Mesodermal cell (in vitro differentiated cells): ENCODE data around the gene HBS1L.

Experiments used
- H3K27ac ChIP-seq: 2 replicates; pipeline ENCODE4 v1.7.0; 2013; ENCODE audit warnings: mild to moderate bottlenecking, low read depth, low read length, moderate library complexity; ENCODE audit not compliant: severe bottlenecking
- H3K36me3 ChIP-seq: 2 replicates; pipeline ENCODE4 v1.7.1; 2013; ENCODE audit warnings: mild to moderate bottlenecking, low read length, moderate library complexity; ENCODE audit not compliant: control insufficient read depth, insufficient read depth
- H3K4me1 ChIP-seq: one replicate; pipeline ENCODE4 v1.7.1; 2013; ENCODE audit warnings: mild to moderate bottlenecking, low read length; ENCODE audit not compliant: insufficient read depth, control insufficient read depth, poor library complexity, severe bottlenecking
- H3K4me3 ChIP-seq: 2 replicates; pipeline ENCODE4 v1.7.0; 2013; ENCODE audit warnings: low read length, control low read depth, mild to moderate bottlenecking; ENCODE audit not compliant: insufficient read depth, poor library complexity, severe bottlenecking; ENCODE audit errors: extremely low read depth
- H3K9me3 ChIP-seq: 2 replicates; pipeline ENCODE4 v1.7.1; 2013; ENCODE audit warnings: mild to moderate bottlenecking, low read length, moderate library complexity; ENCODE audit not compliant: control insufficient read depth
- WGBS, 2 experiments: methylation state at CpG; one replicate each; pipeline ENCODE4 v1.1.5; 2013; ENCODE audit warnings: missing lambda C conversion rate in 2 of 2; ENCODE audit not compliant: insufficient coverage in 2 of 2; 5-methylcytosine and 5-hydroxymethylcytosine counted together

The HBS1L gene

GRCh38 chr6:134954272-134955000 lies 100.2 kb downstream of the HBS1L start:
- Histone ChIP-seq H3K27ac (no peak overlapping the region), H3K36me3 (peaks cover 6% of the 10 kb centered on the region), H3K4me1 (no peaks in the 10 kb centered on the region), H3K4me3 (no peak overlapping the region), H3K9me3 (no peaks in the 10 kb centered on the region)
- 80 to 86% methylated on average over 1 of the region's 4 CpGs for WGBS, 2 experiments

GRCh38 chr6:134951494-134952263 lies 102.9 kb downstream of the HBS1L start:
- Histone ChIP-seq H3K4me1 (no peaks in the 10 kb centered on the region), H3K27ac (no peak overlapping the region), H3K9me3 (no peaks in the 10 kb centered on the region), H3K4me3 (no peak overlapping the region), H3K36me3 (no peaks in the 10 kb centered on the region)
- 94 to 95% methylated on average over 12 to 13 of the region's 13 CpGs for WGBS, 2 experiments

GRCh38 chr6:134950482-134950881 lies 104.1 kb downstream of the HBS1L start:
- WGBS, 2 experiments = 38 to 50% methylated on average over 1 of the region's 2 CpGs
- Histone ChIP-seq H3K9me3 (no peaks in the 10 kb centered on the region), H3K4me1 (no peaks in the 10 kb centered on the region), H3K4me3 (no peak overlapping the region), H3K27ac (no peak overlapping the region), H3K36me3 (no peaks in the 10 kb centered on the region)

GRCh38 chr6:134949927-134950326 lies 104.7 kb downstream of the HBS1L start, which contains the start of gene ALDH8A1:
ALDH8A1 (minus strand) TSS chr6:134950101; CDS start chr6:134950053, 48 bp downstream.
- WGBS, 2 experiments = 72 to 82% methylated on average over 2 to 3 of the region's 4 CpGs

GRCh38 chr6:134948691-134949090 lies 105.9 kb downstream of the HBS1L start:
- WGBS, 2 experiments = no CpG with 5 or more reads among the region's 1 CpG
- Histone ChIP-seq H3K27ac (no peak overlapping the region), H3K36me3 (no peaks in the 10 kb centered on the region), H3K4me3 (no peak overlapping the region), H3K9me3 (no peaks in the 10 kb centered on the region), H3K4me1 (no peaks in the 10 kb centered on the region)

More at GRCh38 chr6:134949927-134950326, 104.7 kb downstream of the HBS1L start, which contains the start of gene ALDH8A1:
- Histone ChIP-seq H3K4me3 (no peak within 1 kb of the TSS), H3K9me3 (no peaks in the 10 kb centered on the region), H3K27ac (no peak within 1 kb of the TSS), H3K36me3 (no peaks in the 10 kb centered on the region), H3K4me1 (no peaks in the 10 kb centered on the region)

GRCh38 chr6:134948142-134948541 lies 106.5 kb downstream of the HBS1L start:
- H3K36me3 ChIP-seq = no peaks in the 10 kb centered on the region
- no peak overlapping the region for H3K4me3 ChIP-seq
- H3K27ac ChIP-seq = no peak overlapping the region
- no peaks in the 10 kb centered on the region for H3K4me1 ChIP-seq
- H3K9me3 ChIP-seq = no peaks in the 10 kb centered on the region

GRCh38 chr6:134945045-134945444 lies 109.6 kb downstream of the HBS1L start:
- H3K4me1 ChIP-seq = no peaks in the 10 kb centered on the region

GRCh38 chr6:134943522-134944111 lies 111.0 kb downstream of the HBS1L start:
- Histone ChIP-seq H3K4me3 (no peak overlapping the region), H3K27ac (no peak overlapping the region), H3K9me3 (no peaks in the 10 kb centered on the region), H3K4me1 (no peaks in the 10 kb centered on the region), H3K36me3 (no peaks in the 10 kb centered on the region)
- 96 to 100% methylated on average over 1 to 8 of the region's 9 CpGs for WGBS, 2 experiments

More at GRCh38 chr6:134945045-134945444, 109.6 kb downstream of the HBS1L start:
- no peak overlapping the region for H3K4me3 ChIP-seq
- no peak overlapping the region for H3K27ac ChIP-seq
- no peaks in the 10 kb centered on the region for H3K36me3 ChIP-seq
- no peaks in the 10 kb centered on the region for H3K9me3 ChIP-seq

- Histone ChIP-seq H3K9me3 (no peaks in the 10 kb centered on the region), H3K27ac (no peak overlapping the region), H3K36me3 (no peaks in the 10 kb centered on the region), H3K4me1 (no peaks in the 10 kb centered on the region), H3K4me3 (no peak overlapping the region)
- WGBS, 2 experiments = 76 to 80% methylated on average over 1 to 4 of the region's 5 CpGs
These were observed 115.7 kb downstream of the HBS1L start for GRCh38 chr6:134938896-134939295.

GRCh38 chr6:134937426-134937825 lies 117.2 kb downstream of the HBS1L start:
- H3K4me1 ChIP-seq = no peaks in the 10 kb centered on the region
- H3K4me3 ChIP-seq = no peak overlapping the region
- no peaks in the 10 kb centered on the region for H3K9me3 ChIP-seq
- no peaks in the 10 kb centered on the region for H3K36me3 ChIP-seq
- 90 to 96% methylated on average over 3 of the region's 5 CpGs for WGBS, 2 experiments
- no peak overlapping the region for H3K27ac ChIP-seq
